ENCODE measurements around the gene SLC16A5. TPM values are rescaled to one million over a fixed set of nuclear protein-coding genes. Genes with fewer than 3 reads are reported as not detected.
"Not testable (repeated sequence)": the region's sequence is repeated elsewhere in the genome, so short reads cannot be mapped to it uniquely, and the experiment has no call there.

The SLC16A5 gene
- total and polyA plus RNA-seq, 9 donors = 4.4 to 12.7 (median 8.2) TPM

DNA sequence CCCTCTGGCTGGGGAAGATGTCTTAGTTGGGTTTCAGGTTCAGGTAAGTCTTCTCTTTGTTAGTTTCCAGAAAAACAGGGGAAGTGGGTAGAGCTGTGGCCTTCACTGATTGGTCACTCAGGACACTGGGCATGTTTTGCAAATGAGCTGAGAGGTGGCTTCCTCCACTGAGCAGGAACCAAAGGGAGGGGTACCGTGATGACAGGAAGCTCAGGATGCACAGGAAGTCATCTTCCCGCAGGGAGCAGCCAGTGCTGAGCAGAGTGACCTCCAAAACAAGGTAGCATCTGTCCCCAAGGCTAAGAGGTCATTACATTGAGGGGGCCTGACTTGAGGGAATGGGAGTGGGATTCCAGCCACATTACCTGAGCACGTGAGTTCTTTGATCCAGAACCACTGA is 38.2 kb downstream of the SLC16A5 start:
- Histone ChIP-seq H3K4me3 (ENCODE audit: low read length) (no peak overlapping the region), H3K36me3 (ENCODE audit: control insufficient read depth, insufficient read depth, low read length) (peaks cover 20% of the 10 kb centered on the region), H3K27ac (ENCODE audit: low read length) (no peak overlapping the region), H3K9me3 (replicated peaks; ENCODE audit: control insufficient read depth, low read depth, low read length) (no peaks in the 10 kb centered on the region), H3K4me1 (ENCODE audit: control insufficient read depth, insufficient read depth, low read length) (peaks cover 18% of the 10 kb centered on the region), H3K27me3 (ENCODE audit: control insufficient read depth, insufficient read depth, low read length) (no peaks in the 10 kb centered on the region)
- WGBS (ENCODE audit: insufficient coverage) = 13% methylated on average over 2 of the region's 3 CpGs
- no peak for DNase-seq

- Histone ChIP-seq H3K4me3 (ENCODE audit: low read length) (no peak overlapping the region), H3K27ac (ENCODE audit: low read length) (no peak overlapping the region), H3K36me3 (ENCODE audit: control insufficient read depth, insufficient read depth, low read length) (peaks cover 17% of the 10 kb centered on the region), H3K4me1 (ENCODE audit: control insufficient read depth, insufficient read depth, low read length) (peaks cover 18% of the 10 kb centered on the region), H3K9me3 (replicated peaks; ENCODE audit: control insufficient read depth, low read depth, low read length) (no peaks in the 10 kb centered on the region), H3K27me3 (ENCODE audit: control insufficient read depth, insufficient read depth, low read length) (no peaks in the 10 kb centered on the region)
- 95% methylated on average over 2 of the region's 8 CpGs for WGBS (ENCODE audit: insufficient coverage)
- no peak for DNase-seq
These were observed 39.2 kb downstream of the SLC16A5 start for GRCh38 chr17:75126954-75127353.

GRCh38 chr17:75127936-75128335 is 40.2 kb downstream of the SLC16A5 start:
- Histone ChIP-seq H3K4me1 (ENCODE audit: control insufficient read depth, insufficient read depth, low read length) (peaks cover 21% of the 10 kb centered on the region), H3K36me3 (ENCODE audit: control insufficient read depth, insufficient read depth, low read length) (peaks cover 17% of the 10 kb centered on the region)
- WGBS (ENCODE audit: insufficient coverage) = no CpG with 5 or more reads among the region's 5 CpGs
- H3K27ac ChIP-seq (ENCODE audit: low read length); H3K4me3 ChIP-seq (ENCODE audit: low read length); H3K9me3 ChIP-seq (replicated peaks; ENCODE audit: control insufficient read depth, low read depth, low read length); H3K27me3 ChIP-seq (ENCODE audit: control insufficient read depth, insufficient read depth, low read length); DNase-seq: not testable (repeated sequence)

GRCh38 chr17:75128694-75129505 is 41.1 kb downstream of the SLC16A5 start:
- H3K9me3 ChIP-seq (replicated peaks; ENCODE audit: control insufficient read depth, low read depth, low read length) = no peaks in the 10 kb centered on the region
- peaks cover 17% of the 10 kb centered on the region for H3K36me3 ChIP-seq (ENCODE audit: control insufficient read depth, insufficient read depth, low read length)
- H3K27me3 ChIP-seq (ENCODE audit: control insufficient read depth, insufficient read depth, low read length) = no peaks in the 10 kb centered on the region
- peaks cover 23% of the 10 kb centered on the region for H3K4me1 ChIP-seq (ENCODE audit: control insufficient read depth, insufficient read depth, low read length)
- no peak overlapping the region for H3K4me3 ChIP-seq (ENCODE audit: low read length)
- DNase-seq = no peak
- 90% methylated on average over 31 of the region's 33 CpGs for WGBS (ENCODE audit: insufficient coverage)
- no peak overlapping the region for H3K27ac ChIP-seq (ENCODE audit: low read length)

GRCh38 chr17:75129576-75129975 is 41.8 kb downstream of the SLC16A5 start:
- Histone ChIP-seq H3K4me3 (ENCODE audit: low read length) (no peak overlapping the region), H3K4me1 (ENCODE audit: control insufficient read depth, insufficient read depth, low read length) (peaks cover 18% of the 10 kb centered on the region), H3K9me3 (replicated peaks; ENCODE audit: control insufficient read depth, low read depth, low read length) (no peaks in the 10 kb centered on the region), H3K27me3 (ENCODE audit: control insufficient read depth, insufficient read depth, low read length) (no peaks in the 10 kb centered on the region), H3K27ac (ENCODE audit: low read length) (no peak overlapping the region), H3K36me3 (ENCODE audit: control insufficient read depth, insufficient read depth, low read length) (peaks cover 17% of the 10 kb centered on the region)
- 82% methylated on average over 4 of the region's 9 CpGs for WGBS (ENCODE audit: insufficient coverage)
- no peak for DNase-seq

GRCh38 chr17:75130059-75130631 is 42.4 kb downstream of the SLC16A5 start:
- Histone ChIP-seq H3K4me1 (ENCODE audit: control insufficient read depth, insufficient read depth, low read length) (peaks cover 18% of the 10 kb centered on the region), H3K27ac (ENCODE audit: low read length) (peak overlapping the region; percentile 9), H3K9me3 (replicated peaks; ENCODE audit: control insufficient read depth, low read depth, low read length) (no peaks in the 10 kb centered on the region), H3K36me3 (ENCODE audit: control insufficient read depth, insufficient read depth, low read length) (peaks cover 20% of the 10 kb centered on the region), H3K4me3 (ENCODE audit: low read length) (peak overlapping the region; percentile 92), H3K27me3 (ENCODE audit: control insufficient read depth, insufficient read depth, low read length) (no peaks in the 10 kb centered on the region)
- no peak for DNase-seq
- 84% methylated on average over 20 of the region's 24 CpGs for WGBS (ENCODE audit: insufficient coverage)

DNA sequence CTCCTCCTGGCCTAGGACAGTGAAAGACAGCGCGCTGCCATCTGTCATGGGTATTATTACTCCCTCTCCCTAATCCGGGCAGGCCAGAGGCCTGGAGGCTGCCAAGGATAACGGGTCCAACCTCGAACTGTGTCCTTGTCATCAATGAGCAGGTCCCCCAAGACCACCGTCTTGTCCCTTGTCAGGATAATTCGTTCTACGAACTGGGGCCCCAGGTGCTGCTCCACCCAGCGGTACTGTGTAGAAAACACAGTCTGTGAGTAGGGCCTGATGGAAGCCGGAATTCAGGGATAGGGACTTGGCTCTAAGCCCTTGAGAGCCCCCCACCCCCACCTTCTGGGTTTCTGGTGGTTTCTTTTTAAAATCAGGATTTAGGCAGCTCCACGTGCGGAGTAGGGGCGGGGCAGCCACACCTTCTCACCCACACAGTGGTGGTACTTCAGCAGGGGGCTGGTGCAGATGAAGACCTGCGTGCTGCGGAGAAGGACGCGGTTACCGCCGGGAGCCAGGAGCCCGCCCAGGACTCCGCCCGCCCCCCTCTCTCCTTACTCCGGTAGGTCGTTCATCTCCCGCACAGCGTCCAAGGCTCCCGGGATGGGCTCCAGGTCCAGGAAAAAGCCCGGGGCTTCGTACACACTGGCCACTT is 43.0 kb downstream of the SLC16A5 start:
- Histone ChIP-seq H3K36me3 (ENCODE audit: control insufficient read depth, insufficient read depth, low read length) (peaks cover 24% of the 10 kb centered on the region), H3K4me1 (ENCODE audit: control insufficient read depth, insufficient read depth, low read length) (peaks cover 18% of the 10 kb centered on the region), H3K9me3 (replicated peaks; ENCODE audit: control insufficient read depth, low read depth, low read length) (no peaks in the 10 kb centered on the region), H3K4me3 (ENCODE audit: low read length) (peak overlapping the region; percentile 92), H3K27ac (ENCODE audit: low read length) (peak overlapping the region; percentile 94), H3K27me3 (ENCODE audit: control insufficient read depth, insufficient read depth, low read length) (no peaks in the 10 kb centered on the region)
- peak; percentile 81 for DNase-seq
- WGBS (ENCODE audit: insufficient coverage) = 9% methylated on average over 22 of the region's 29 CpGs

GRCh38 chr17:75131278-75132017 is 43.7 kb downstream of the SLC16A5 start, which contains the start of gene NT5C:
Gene NT5C, minus strand, starts transcription at chr17:75131742. Its CDS starts 35 bp downstream, at chr17:75131707.
- H3K4me1 ChIP-seq (ENCODE audit: control insufficient read depth, insufficient read depth, low read length) = peaks cover 18% of the 10 kb centered on the region
- H3K4me3 ChIP-seq (ENCODE audit: low read length) = peak within 1 kb of the TSS; percentile 92
- no peaks in the 10 kb centered on the region for H3K27me3 ChIP-seq (ENCODE audit: control insufficient read depth, insufficient read depth, low read length)
- peaks cover 27% of the 10 kb centered on the region for H3K36me3 ChIP-seq (ENCODE audit: control insufficient read depth, insufficient read depth, low read length)
- WGBS (ENCODE audit: insufficient coverage) = under 1% methylated on average over 82 of the region's 82 CpGs
- DNase-seq = peak; percentile 94
- peak within 1 kb of the TSS; percentile 94 for H3K27ac ChIP-seq (ENCODE audit: low read length)
- no peaks in the 10 kb centered on the region for H3K9me3 ChIP-seq (replicated peaks; ENCODE audit: control insufficient read depth, low read depth, low read length)

DNA sequence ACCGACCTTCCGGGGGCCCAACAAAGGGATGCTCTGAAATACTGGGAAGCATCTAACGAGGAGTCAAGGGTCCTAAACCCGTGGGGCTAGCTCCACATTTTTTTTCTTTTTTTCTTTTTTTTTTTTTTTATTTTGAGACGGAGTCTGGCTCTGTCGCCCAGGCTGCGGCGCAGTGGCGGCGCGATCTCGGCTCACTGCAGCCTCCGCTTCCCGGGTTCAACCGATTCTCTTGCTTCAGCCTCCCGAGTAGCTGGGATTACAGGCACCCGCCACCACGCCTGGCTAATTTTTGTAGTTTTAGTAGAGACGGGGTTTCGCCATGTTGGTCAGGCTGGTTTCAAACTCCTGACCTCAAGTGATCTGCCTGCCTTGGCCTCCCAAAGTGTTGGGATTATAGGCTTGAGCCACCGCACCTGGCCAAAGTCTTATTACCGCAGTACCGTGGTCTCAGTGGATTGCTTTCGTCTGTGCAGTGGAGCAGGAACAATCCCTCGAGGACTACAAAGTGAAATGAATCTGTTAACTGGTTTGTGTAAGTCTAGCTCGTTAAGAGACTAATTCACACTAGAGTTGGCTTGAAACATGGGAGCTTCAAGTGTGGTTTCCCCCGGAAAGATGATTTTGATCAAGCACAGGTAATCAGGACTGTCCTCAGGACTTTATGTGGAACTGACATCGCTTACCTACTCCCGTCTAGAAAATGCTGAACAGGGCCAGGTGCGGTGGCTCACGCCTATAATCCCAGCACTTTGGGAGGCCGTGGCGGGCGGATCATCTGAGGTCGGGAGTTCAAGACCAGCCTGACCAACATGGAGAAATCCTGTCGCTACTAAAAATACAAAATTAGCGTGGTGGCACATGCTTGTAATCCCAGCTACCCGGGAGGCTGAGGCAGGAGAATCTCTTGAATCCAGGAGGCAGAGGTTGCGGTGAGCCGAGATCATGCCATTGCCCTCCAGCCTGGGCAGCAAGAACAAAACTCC is 44.6 kb downstream of the SLC16A5 start:
- peak overlapping the region; percentile 94 for H3K27ac ChIP-seq (ENCODE audit: low read length)
- not testable (repeated sequence) for H3K27me3 ChIP-seq (ENCODE audit: control insufficient read depth, insufficient read depth, low read length); H3K9me3 ChIP-seq (replicated peaks; ENCODE audit: control insufficient read depth, low read depth, low read length); DNase-seq
- WGBS (ENCODE audit: insufficient coverage) = 69% methylated on average over 32 of the region's 40 CpGs
- H3K36me3 ChIP-seq (ENCODE audit: control insufficient read depth, insufficient read depth, low read length) = peaks cover 27% of the 10 kb centered on the region
- peaks cover 18% of the 10 kb centered on the region for H3K4me1 ChIP-seq (ENCODE audit: control insufficient read depth, insufficient read depth, low read length)
- peak overlapping the region; percentile 92 for H3K4me3 ChIP-seq (ENCODE audit: low read length)

Data from muscle of leg (tissue), 11 donors.